Spinal cord (tissue), 10 donors: Measurements from ENCODE around the gene NETO2. TPM values are rescaled to one million over a fixed set of nuclear protein-coding genes. Genes with fewer than 3 reads are reported as not detected.

Source experiments
- DNase-seq, 6 donors: peaks; one replicate each; pipeline versions ENCODE4 v3.0.0 to v3.0.0-alpha.2; 2013 to 2015; ENCODE audit warnings: low spot score in 6 of 6, low read depth in 4 of 6
- H3K27ac ChIP-seq: one replicate; pipeline ENCODE4 v1.5.1; 2013; ENCODE audit warnings: low read depth, low read length, control low read depth
- H3K27me3 ChIP-seq: one replicate; pipeline ENCODE4 v1.6.1; 2013; ENCODE audit warnings: low read length; ENCODE audit not compliant: control insufficient read depth, insufficient read depth
- H3K36me3 ChIP-seq: one replicate; pipeline ENCODE4 v1.6.1; 2013; ENCODE audit warnings: low read length; ENCODE audit not compliant: control insufficient read depth, insufficient read depth
- H3K4me1 ChIP-seq: one replicate; pipeline ENCODE4 v1.6.1; 2013; ENCODE audit warnings: low read length; ENCODE audit not compliant: control insufficient read depth, insufficient read depth
- H3K4me3 ChIP-seq: one replicate; pipeline ENCODE4 v1.5.1; 2013; ENCODE audit warnings: low read depth, low read length, control low read depth
- H3K9me3 ChIP-seq: one replicate; pipeline ENCODE4 v1.6.1; 2013; ENCODE audit warnings: low read length; ENCODE audit not compliant: control insufficient read depth, insufficient read depth
- WGBS: methylation state at CpG from one replicate; pipeline ENCODE4 v1.1.5; 2013; ENCODE audit warnings: missing lambda C conversion rate; ENCODE audit not compliant: insufficient coverage; 5-methylcytosine and 5-hydroxymethylcytosine counted together
- polyA plus RNA-seq, 2 donors: library from polyadenylated mRNA; unstranded; fragments of 120-200 nt; gene quantifications; one replicate each; pipeline ENCODE4 v1.2.1, GENCODE V29; 2013; ENCODE audit not compliant: insufficient read length in 2 of 2
- total RNA-seq, 2 donors: library from RNA; depleted of rRNA in 1 of 2; stranded (reverse); fragments of 120-200 nt in 1 of 2; fragments of >200 nt in 1 of 2; gene quantifications; one replicate each; pipeline versions ENCODE4 v1.2.3 to v1.2.4, GENCODE V29; 2013 to 2014
- donor health status: healthy.

NETO2 gene
- total and polyA plus RNA-seq, 4 donors = 24.7 to 56.2 (median 48.2) TPM

- 87% methylated on average over 6 of the region's 8 CpGs for WGBS
- no peaks in the 10 kb centered on the region for H3K36me3 ChIP-seq
- no peaks in the 10 kb centered on the region for H3K27me3 ChIP-seq
- no peak overlapping the region for H3K27ac ChIP-seq
- no peak overlapping the region for H3K4me3 ChIP-seq
- no peaks in the 10 kb centered on the region for H3K9me3 ChIP-seq
- H3K4me1 ChIP-seq = peaks cover 12% of the 10 kb centered on the region
- DNase-seq = no peak
These were observed 100.5 kb downstream of the NETO2 start for GRCh38 chr16:47043200-47043599.

DNA sequence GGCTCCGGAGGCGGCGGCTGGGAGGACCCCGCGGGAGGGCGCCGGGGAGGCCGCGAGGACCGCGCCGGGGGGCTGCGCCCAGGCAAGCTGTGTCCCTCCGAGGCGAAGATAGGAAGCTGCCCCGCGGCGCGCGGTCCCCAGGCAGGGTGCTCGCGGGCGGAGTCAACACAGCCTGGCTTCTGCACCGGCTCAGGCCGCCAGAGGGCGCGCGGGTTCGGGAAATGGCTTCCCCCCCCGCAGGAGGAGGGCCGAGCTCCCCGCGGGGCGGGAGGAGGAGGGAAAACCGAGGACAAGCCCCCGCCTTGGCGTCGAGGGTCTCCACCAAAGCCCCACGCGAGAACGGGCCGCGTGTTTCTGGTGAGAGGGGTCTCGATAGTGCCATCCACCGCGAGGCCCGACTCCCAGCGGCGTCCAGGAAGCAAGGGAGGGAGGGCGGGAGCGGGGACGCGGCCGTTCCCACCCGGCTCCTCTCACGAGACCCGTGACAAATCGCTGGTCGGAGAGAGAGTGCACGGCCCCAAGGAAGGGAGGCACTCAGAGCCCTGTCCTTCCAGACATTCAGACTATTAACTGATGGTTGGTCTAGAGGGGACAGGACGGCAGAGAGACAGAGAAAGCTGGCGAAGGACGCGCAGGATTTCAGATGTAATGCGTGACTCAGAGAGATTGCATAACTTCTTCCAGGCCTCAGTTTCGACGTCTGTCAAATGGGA is 105.8 kb downstream of the NETO2 start:
- 7% methylated on average over 66 of the region's 67 CpGs for WGBS
- no peaks in the 10 kb centered on the region for H3K9me3 ChIP-seq
- no peak overlapping the region for H3K27ac ChIP-seq
- DNase-seq = peak in 5 of 6 donors; percentile 69 to 94 (median 76)
- H3K4me3 ChIP-seq = peak overlapping the region; percentile 42
- no peaks in the 10 kb centered on the region for H3K27me3 ChIP-seq
- no peaks in the 10 kb centered on the region for H3K36me3 ChIP-seq
- peaks cover 12% of the 10 kb centered on the region for H3K4me1 ChIP-seq

GRCh38 chr16:47037396-47037745 is 106.4 kb downstream of the NETO2 start:
- no peaks in the 10 kb centered on the region for H3K36me3 ChIP-seq
- DNase-seq = no peak
- H3K4me3 ChIP-seq = peak overlapping the region; percentile 37
- 2% methylated on average over 24 of the region's 24 CpGs for WGBS
- H3K27ac ChIP-seq = no peak overlapping the region
- peaks cover 12% of the 10 kb centered on the region for H3K4me1 ChIP-seq
- H3K27me3 ChIP-seq = no peaks in the 10 kb centered on the region
- H3K9me3 ChIP-seq = no peaks in the 10 kb centered on the region

GRCh38 chr16:47036201-47036600 is 107.5 kb downstream of the NETO2 start:
- no peaks in the 10 kb centered on the region for H3K9me3 ChIP-seq
- 90% methylated on average over 3 of the region's 5 CpGs for WGBS
- H3K4me3 ChIP-seq = no peak overlapping the region
- no peak overlapping the region for H3K27ac ChIP-seq
- peaks cover 12% of the 10 kb centered on the region for H3K4me1 ChIP-seq
- no peaks in the 10 kb centered on the region for H3K27me3 ChIP-seq
- H3K36me3 ChIP-seq = no peaks in the 10 kb centered on the region
- no peak for DNase-seq

DNA sequence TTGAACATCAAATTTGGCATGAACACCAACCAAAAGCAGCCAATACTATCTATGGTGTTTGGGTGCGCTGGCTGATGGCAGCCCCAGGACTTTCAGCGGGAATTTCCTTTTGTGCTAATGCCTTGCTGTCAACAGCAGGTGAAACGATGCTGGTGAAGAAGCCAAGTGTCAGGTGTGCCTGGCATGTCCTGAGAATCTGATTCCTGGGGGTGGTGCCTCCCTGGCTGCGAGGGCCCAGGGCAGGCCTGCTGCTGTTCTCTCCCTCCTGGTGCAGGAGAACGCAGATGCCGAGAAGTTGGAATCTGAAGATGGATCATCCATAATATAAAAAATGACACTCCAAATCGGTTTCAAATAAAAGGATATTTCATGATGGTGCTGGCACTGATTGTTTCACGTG is 108.3 kb downstream of the NETO2 start:
- no peak for DNase-seq
- Histone ChIP-seq H3K36me3 (no peaks in the 10 kb centered on the region), H3K27me3 (no peaks in the 10 kb centered on the region), H3K4me3 (no peak overlapping the region), H3K27ac (no peak overlapping the region), H3K4me1 (peaks cover 12% of the 10 kb centered on the region), H3K9me3 (no peaks in the 10 kb centered on the region)
- 83% methylated on average over 4 of the region's 8 CpGs for WGBS

DNA sequence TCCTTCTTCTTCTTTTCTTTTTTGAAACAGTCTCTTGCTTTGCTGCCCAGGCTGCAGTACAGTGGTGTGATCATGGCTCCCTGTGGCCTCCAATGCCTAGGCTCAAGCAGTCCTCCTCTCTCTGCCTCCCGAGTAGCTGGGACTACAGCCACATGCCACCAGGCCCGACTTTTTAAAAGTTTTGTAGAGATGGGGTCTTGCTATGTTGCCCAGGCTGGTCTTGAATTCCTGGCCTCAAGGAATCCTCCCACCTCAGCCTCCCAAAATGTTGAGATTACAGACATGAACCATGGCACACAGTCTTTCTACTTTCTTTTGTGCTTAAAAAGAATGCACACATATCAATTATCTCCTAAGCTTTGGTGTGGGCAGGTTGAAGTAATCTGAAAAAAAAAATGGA is 109.3 kb downstream of the NETO2 start:
- Histone ChIP-seq H3K36me3 (no peaks in the 10 kb centered on the region), H3K27ac (no peak overlapping the region), H3K9me3 (no peaks in the 10 kb centered on the region), H3K4me1 (peaks cover 12% of the 10 kb centered on the region), H3K4me3 (no peak overlapping the region), H3K27me3 (no peaks in the 10 kb centered on the region)
- DNase-seq = no peak
- no CpG with 5 or more reads among the region's 2 CpGs for WGBS

GRCh38 chr16:47033176-47033575 is 110.6 kb downstream of the NETO2 start:
- Histone ChIP-seq H3K9me3 (no peaks in the 10 kb centered on the region), H3K27me3 (no peaks in the 10 kb centered on the region), H3K4me1 (peaks cover 9% of the 10 kb centered on the region), H3K36me3 (no peaks in the 10 kb centered on the region), H3K4me3 (no peak overlapping the region), H3K27ac (no peak overlapping the region)
- no CpG with 5 or more reads among the region's 3 CpGs for WGBS
- DNase-seq = no peak

- 88% methylated on average over 3 of the region's 3 CpGs for WGBS
- Histone ChIP-seq H3K4me3 (no peak overlapping the region), H3K27me3 (no peaks in the 10 kb centered on the region), H3K4me1 (no peaks in the 10 kb centered on the region), H3K27ac (no peak overlapping the region), H3K9me3 (no peaks in the 10 kb centered on the region), H3K36me3 (no peaks in the 10 kb centered on the region)
- DNase-seq = no peak
These were observed 114.0 kb downstream of the NETO2 start for GRCh38 chr16:47029724-47030123.

DNA sequence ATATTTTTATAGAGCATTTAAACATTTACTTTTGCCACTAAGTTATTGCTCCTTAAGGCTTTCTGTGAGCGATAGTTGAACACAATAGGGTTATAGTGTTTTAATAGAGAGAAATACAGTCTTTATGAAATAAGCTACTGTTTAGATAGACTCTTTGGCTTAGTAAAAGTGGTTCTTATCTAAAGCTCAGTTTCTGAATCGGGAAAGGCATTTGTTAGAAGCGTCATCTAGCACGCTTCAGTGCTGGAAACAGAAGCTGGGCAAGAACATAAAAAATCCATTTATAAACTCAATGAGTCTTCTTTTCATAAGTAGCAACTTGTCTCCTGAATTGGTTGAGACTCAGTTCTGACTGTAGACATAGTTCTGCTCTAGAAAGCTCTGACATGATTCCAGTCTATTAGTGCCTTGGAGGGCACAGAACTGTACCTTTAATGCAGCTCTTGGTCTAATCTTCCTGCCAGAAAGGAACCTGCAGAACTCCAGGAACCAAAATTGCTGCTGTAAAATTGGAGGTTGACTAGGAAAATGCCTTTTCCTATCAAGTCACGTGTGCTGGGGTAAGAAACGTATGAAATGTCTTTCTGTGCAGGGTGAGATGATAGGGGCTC is 114.9 kb downstream of the NETO2 start:
- Histone ChIP-seq H3K36me3 (no peaks in the 10 kb centered on the region), H3K9me3 (no peaks in the 10 kb centered on the region), H3K27me3 (no peaks in the 10 kb centered on the region), H3K27ac (no peak overlapping the region), H3K4me1 (no peaks in the 10 kb centered on the region), H3K4me3 (no peak overlapping the region)
- 31% methylated on average over 2 of the region's 6 CpGs for WGBS
- peak in 2 of 6 donors; percentile 4 to 33 for DNase-seq
